Measurements from ENCODE around the gene ARHGAP22.

ARHGAP22 gene

GRCh38 chr10:48514916-48515315 lies 90.0 kb downstream of the ARHGAP22 start:
- no peaks in the 10 kb centered on the region for H3K36me3 ChIP-seq (replicated peaks; ENCODE audit: insufficient read depth, low read length)
- no peak overlapping the region for H3K9ac ChIP-seq (ENCODE audit: low read length)
- H3K27me3 ChIP-seq (replicated peaks; ENCODE audit: insufficient read depth, low read length), result no peaks in the 10 kb centered on the region
- no peak for TF ChIP-seq CTCF (IDR thresholded peaks at IDR 0.05; ENCODE audit: low read length)
- no peak for TF ChIP-seq EZH2 (optimal IDR thresholded peaks at IDR 0.05; ENCODE audit: low read depth, low read length)
- TF ChIP-seq EZH2phosphoT487 (IDR thresholded peaks at IDR 0.05; ENCODE audit: low read length), result no peak
- no peaks in the 10 kb centered on the region for H3F3A ChIP-seq (ENCODE audit: insufficient read depth, low read length)
- no peak overlapping the region for H3K4me2 ChIP-seq (ENCODE audit: low read depth, low read length)
- no peaks in the 10 kb centered on the region for H3K79me2 ChIP-seq (ENCODE audit: low read length)
- H3K9me3 ChIP-seq (replicated peaks; ENCODE audit: insufficient read depth, low read length), result no peaks in the 10 kb centered on the region
- no peaks in the 10 kb centered on the region for H3K9me2 ChIP-seq (replicated peaks; ENCODE audit: insufficient read depth, low read length)
- no peaks in the 10 kb centered on the region for H4K20me1 ChIP-seq (ENCODE audit: insufficient read depth, low read length)
- no peak for DNase-seq
- H2AFZ ChIP-seq (ENCODE audit: low read length), result no peak overlapping the region
- no peaks in the 10 kb centered on the region for H3K4me1 ChIP-seq (ENCODE audit: low read length)
- H3K27ac ChIP-seq (ENCODE audit: low read length), result no peak overlapping the region
- H3K4me3 ChIP-seq (ENCODE audit: low read length), result no peak overlapping the region

- H3K4me3 ChIP-seq (ENCODE audit: low read length), result no peak overlapping the region
- H4K20me1 ChIP-seq (ENCODE audit: insufficient read depth, low read length), result no peaks in the 10 kb centered on the region
- H3K4me2 ChIP-seq (ENCODE audit: low read depth, low read length), result no peak overlapping the region
- no peaks in the 10 kb centered on the region for H3K4me1 ChIP-seq (ENCODE audit: low read length)
- no peak overlapping the region for H2AFZ ChIP-seq (ENCODE audit: low read length)
- no peaks in the 10 kb centered on the region for H3K9me3 ChIP-seq (replicated peaks; ENCODE audit: insufficient read depth, low read length)
- no peaks in the 10 kb centered on the region for H3F3A ChIP-seq (ENCODE audit: insufficient read depth, low read length)
- no peak overlapping the region for H3K9ac ChIP-seq (ENCODE audit: low read length)
- TF ChIP-seq EZH2phosphoT487 (IDR thresholded peaks at IDR 0.05; ENCODE audit: low read length) (no peak), EZH2 (optimal IDR thresholded peaks at IDR 0.05; ENCODE audit: low read depth, low read length) (no peak), CTCF (IDR thresholded peaks at IDR 0.05; ENCODE audit: low read length) (no peak)
- no peaks in the 10 kb centered on the region for H3K9me2 ChIP-seq (replicated peaks; ENCODE audit: insufficient read depth, low read length)
- H3K27ac ChIP-seq (ENCODE audit: low read length), result no peak overlapping the region
- H3K79me2 ChIP-seq (ENCODE audit: low read length), result no peaks in the 10 kb centered on the region
- no peak for DNase-seq
- no peaks in the 10 kb centered on the region for H3K27me3 ChIP-seq (replicated peaks; ENCODE audit: insufficient read depth, low read length)
- H3K36me3 ChIP-seq (replicated peaks; ENCODE audit: insufficient read depth, low read length), result no peaks in the 10 kb centered on the region
Measured at GRCh38 chr10:48514255-48514654, 90.6 kb downstream of the ARHGAP22 start.

- Histone ChIP-seq H4K20me1 (ENCODE audit: insufficient read depth, low read length) (no peaks in the 10 kb centered on the region), H3K9me2 (replicated peaks; ENCODE audit: insufficient read depth, low read length) (no peaks in the 10 kb centered on the region), H3K4me1 (ENCODE audit: low read length) (no peaks in the 10 kb centered on the region), H3K27me3 (replicated peaks; ENCODE audit: insufficient read depth, low read length) (no peaks in the 10 kb centered on the region), H3K4me2 (ENCODE audit: low read depth, low read length) (no peak overlapping the region), H3K36me3 (replicated peaks; ENCODE audit: insufficient read depth, low read length) (no peaks in the 10 kb centered on the region), H3K27ac (ENCODE audit: low read length) (no peak overlapping the region), H3F3A (ENCODE audit: insufficient read depth, low read length) (no peaks in the 10 kb centered on the region), H3K79me2 (ENCODE audit: low read length) (no peaks in the 10 kb centered on the region), H2AFZ (ENCODE audit: low read length) (no peak overlapping the region), H3K4me3 (ENCODE audit: low read length) (no peak overlapping the region), H3K9ac (ENCODE audit: low read length) (no peak overlapping the region), H3K9me3 (replicated peaks; ENCODE audit: insufficient read depth, low read length) (no peaks in the 10 kb centered on the region)
- no peak for DNase-seq
- TF ChIP-seq EZH2phosphoT487 (IDR thresholded peaks at IDR 0.05; ENCODE audit: low read length) (no peak), CTCF (IDR thresholded peaks at IDR 0.05; ENCODE audit: low read length) (no peak)
Measured at GRCh38 chr10:48512861-48513260, 92.0 kb downstream of the ARHGAP22 start.

All from MM.1S (cell line).